ENCODE results near the gene RHBDL1.

GRCh38 chr16:718922-719321 is 43.5 kb downstream of the RHBDL1 start:
- no peak for TF ChIP-seq CTCF (IDR thresholded peaks at IDR 0.05)
- TF ChIP-seq POLR2A (IDR thresholded peaks at IDR 0.05) = no peak
